ENCODE measurements around the gene CENPT. TPM values are rescaled to one million over a fixed set of nuclear protein-coding genes. Genes with fewer than 3 reads are reported as not detected.
"Not testable (repeated sequence)": the region's sequence is repeated elsewhere in the genome, so short reads cannot be mapped to it uniquely, and the experiment has no call there.

CENPT gene
- total RNA-seq, 1 donor from 2014 or later, result 20.6 TPM

GRCh38 chr16:67878846-67879245, 31.4 kb upstream of the CENPT start:
- ATAC-seq (ENCODE audit: poor library complexity) (no peak), DNase-seq (no peak)
- intact Hi-C loops (cut with DNase I), result no loop called here

DNA sequence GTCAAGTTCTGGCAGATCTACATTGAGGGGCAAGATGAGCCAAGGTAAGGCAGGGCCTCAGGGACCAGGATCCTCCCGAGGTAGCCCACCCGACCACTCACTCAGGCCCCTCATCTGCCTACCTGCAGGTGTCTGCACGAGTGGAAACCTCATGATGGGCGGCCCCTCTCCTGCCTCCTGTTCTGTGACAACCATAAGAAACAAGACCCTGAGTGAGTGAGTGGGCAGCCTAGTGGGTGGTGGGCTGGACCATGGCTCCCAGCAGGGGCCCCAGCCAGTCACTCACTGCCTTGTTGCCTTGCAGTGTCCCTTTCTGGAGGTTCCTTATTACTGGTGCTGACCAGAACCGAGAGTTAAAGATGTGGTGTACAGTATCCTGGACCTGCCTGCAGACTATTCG, 30.7 kb upstream of the CENPT start:
- ATAC-seq (ENCODE audit: poor library complexity), result no peak
- intact Hi-C loops (cut with DNase I), result no loop called here
- no peak for DNase-seq

GRCh38 chr16:67877064-67877463, 29.6 kb upstream of the CENPT start:
- no peak for ATAC-seq (ENCODE audit: poor library complexity)
- intact Hi-C loops (cut with DNase I), result no loop called here

GRCh38 chr16:67874372-67874771, 26.9 kb upstream of the CENPT start:
- no peak for ATAC-seq (ENCODE audit: poor library complexity)
- intact Hi-C loops (cut with DNase I), result no loop called here
- no peak for DNase-seq

More at GRCh38 chr16:67877064-67877463, 29.6 kb upstream of the CENPT start:
- DNase-seq, result no peak

DNA sequence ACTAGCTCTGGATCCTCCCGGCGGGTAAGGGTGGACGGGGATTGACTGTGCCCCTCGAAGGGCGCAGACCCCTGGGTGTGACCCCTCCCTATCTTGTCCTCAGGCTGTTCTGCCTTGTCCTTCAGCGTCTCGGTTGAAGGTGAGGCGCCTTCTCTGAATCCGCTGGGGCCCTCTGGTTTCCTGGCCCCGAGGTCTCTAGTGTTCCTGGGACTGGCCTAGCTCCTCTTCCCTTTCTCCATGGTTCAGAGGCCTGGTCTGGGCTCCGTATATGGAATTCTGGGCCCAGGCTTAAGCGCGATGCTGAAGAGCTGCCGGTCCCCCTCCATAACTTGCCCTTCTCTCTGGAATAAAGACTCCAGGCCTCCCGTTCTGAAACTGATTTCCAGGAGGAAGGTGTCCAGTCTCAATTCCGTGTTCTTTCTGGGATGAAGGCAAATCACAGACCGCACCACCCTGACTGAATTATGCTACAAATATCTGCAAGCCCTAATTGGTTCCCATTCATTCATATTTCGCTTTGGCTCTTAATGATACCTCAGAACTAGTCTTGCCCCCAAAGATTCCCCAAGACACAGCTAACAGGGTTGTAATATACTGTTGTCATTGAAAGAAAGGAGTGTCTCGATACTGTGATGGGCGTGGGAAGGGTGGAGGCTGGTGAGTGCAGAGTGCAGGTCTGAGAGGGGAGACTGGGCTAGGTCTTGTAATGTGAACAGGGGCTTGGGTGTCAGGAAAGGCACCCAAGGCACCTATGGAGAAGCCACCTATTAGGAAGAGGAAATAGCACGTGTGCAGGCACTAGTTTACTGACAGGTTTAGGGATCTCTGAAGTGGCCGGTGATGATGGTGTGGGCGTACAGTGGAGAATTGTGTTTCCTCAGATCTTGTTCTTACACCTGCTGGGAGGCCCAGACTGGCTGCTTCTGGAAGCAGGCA, 26.2 kb upstream of the CENPT start:
- ATAC-seq (ENCODE audit: poor library complexity), result no peak
- DNase-seq, result no peak
- intact Hi-C loops (cut with DNase I), result no loop called here

DNA sequence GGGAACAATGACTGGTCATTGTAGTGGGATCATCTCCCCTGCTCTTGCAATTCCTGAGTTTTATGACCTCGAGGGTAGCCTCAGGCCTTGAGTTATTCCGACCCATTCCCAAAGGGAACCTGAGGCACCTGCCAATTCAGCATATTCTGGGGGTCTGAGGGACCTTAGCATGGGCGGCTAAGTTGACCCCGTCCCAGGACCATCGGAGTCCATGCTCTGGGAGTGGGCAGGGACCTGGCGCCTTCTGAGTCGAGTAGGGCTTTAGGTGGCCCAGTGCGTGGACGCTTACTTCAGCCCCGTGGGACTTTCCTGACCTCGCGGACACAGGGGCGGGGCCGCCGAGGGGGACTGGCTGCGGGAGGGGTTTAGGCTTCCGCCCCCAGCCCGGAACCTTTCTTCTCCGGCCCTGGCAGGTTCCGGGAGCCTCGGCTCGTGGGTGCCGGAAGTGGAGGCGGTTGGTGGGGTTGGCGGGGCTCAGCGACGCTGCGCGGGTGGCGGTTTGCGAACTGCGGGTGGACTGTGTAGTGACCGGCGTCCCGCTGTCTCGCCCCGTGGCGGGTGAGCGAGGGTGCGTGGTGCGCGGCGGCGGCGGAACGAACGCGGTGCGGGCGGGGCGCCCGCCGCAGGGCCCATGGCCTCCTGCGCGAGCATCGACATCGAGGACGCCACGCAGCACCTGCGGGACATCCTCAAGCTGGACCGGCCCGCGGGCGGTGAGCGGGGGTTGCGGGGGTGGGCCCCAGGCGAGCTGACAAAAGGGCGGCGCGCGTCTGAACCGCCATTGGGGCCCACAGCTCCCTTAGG, 25.3 kb upstream of the CENPT start, which contains the start of gene EDC4:
TSS of gene EDC4 (plus strand) at position 422 of the 804 bp plus-strand sequence. CDS start at position 632, 210 bp downstream.
- DNase-seq, result peak; percentile 91
- intact Hi-C loops (cut with DNase I), result no loop called here
- peak; percentile 97 for ATAC-seq (ENCODE audit: poor library complexity)

- intact Hi-C loops (cut with DNase I), result no loop called here
- DNase-seq, result no peak
- no peak for ATAC-seq (ENCODE audit: poor library complexity)
These were observed 24.7 kb upstream of the CENPT start for GRCh38 chr16:67872131-67872630.

GRCh38 chr16:67871256-67871655, 23.8 kb upstream of the CENPT start:
- intact Hi-C loops (cut with DNase I), result no loop called here
- DNase-seq (no peak), ATAC-seq (ENCODE audit: poor library complexity) (no peak)

DNA sequence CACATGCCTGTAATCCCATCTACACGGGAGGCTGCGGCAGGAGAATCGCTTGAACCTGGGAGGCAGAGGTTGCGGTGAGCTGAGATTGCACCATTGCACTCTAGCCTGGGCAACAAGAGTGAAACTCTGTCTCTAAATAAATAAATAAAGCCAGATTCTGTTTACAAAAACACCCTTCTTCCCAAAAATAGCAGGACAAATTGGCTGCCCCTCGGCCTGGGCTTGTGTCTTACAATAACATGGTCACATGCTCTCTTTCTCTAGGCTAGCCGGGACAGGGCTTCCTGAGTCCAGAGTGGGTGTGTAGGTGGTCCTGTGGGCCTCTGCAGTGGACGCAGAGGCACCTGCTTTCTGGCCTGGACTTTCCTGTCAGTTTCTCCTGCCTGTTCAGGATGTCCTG, 22.2 kb upstream of the CENPT start:
- intact Hi-C loops (cut with DNase I), result no loop called here
- ATAC-seq (ENCODE audit: poor library complexity) (no peak), DNase-seq (no peak)

DNA sequence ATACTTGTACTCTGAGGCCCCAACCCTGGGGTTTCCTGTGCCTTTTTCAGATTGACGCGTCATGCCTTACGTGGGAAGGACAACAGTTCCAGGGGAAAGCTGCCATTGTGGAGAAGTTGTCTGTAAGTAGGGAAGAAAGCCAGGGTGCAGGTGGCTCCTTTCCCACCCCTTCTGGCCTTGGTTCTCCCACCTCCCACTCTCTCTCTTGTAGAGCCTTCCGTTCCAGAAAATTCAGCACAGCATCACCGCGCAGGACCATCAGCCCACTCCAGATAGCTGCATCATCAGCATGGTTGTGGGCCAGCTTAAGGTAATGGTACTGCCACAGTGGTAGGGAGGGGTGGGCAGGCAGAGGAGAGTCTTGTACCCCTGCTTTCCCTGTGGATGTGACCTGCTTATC, 20.8 kb upstream of the CENPT start:
- ATAC-seq (ENCODE audit: poor library complexity) (no peak), DNase-seq (no peak)
- intact Hi-C loops (cut with DNase I), result no loop called here

GRCh38 chr16:67865318-67865717, 17.8 kb upstream of the CENPT start:
- no peak for DNase-seq
- intact Hi-C loops (cut with DNase I), result no loop called here

DNA sequence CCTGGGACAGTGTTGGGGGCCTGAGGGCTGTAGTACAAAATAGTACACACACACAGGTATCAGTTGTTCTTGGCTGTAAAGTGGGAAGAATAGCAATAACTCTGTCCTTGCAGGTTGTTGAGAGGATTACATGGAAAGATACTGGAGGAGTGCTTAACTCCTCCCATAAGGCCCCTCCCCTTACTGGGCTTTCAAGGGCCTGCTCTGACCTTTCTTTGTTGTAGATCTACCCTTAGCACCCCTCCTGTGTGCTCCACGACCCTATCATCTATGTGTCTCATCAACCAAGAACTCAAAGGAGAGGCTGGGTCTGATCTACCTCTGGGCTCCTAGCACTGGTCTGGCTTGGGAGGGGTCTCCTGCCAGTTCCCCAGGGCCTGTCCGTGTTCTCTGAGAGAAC, 17.1 kb upstream of the CENPT start:
- intact Hi-C loops (cut with DNase I), result no loop called here
- no peak for DNase-seq
- ATAC-seq (ENCODE audit: poor library complexity), result no peak

More at GRCh38 chr16:67865318-67865717, 17.8 kb upstream of the CENPT start:
- ATAC-seq (ENCODE audit: poor library complexity), result no peak

DNA sequence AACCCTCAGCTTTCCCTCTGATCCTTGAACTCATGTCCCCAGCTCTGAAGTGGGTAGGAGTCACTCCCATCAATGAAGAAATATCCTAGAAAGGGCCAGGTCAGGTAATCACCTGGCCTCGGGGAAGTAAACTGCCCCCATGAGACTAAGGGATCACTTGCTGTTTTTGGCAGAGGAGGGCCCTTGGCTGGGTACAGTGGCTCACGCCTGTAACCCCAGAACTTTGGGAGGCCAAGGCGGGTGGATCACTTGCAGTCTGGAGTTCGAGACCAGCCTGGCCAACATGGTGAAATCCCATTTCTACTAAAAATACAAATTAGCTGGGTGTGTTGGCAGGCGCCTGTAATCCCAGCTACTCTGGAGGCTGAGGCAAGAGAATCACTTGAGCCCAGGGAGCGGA, 16.6 kb upstream of the CENPT start:
- ATAC-seq (ENCODE audit: poor library complexity); intact Hi-C loops (cut with DNase I); DNase-seq: not testable (repeated sequence)

DNA sequence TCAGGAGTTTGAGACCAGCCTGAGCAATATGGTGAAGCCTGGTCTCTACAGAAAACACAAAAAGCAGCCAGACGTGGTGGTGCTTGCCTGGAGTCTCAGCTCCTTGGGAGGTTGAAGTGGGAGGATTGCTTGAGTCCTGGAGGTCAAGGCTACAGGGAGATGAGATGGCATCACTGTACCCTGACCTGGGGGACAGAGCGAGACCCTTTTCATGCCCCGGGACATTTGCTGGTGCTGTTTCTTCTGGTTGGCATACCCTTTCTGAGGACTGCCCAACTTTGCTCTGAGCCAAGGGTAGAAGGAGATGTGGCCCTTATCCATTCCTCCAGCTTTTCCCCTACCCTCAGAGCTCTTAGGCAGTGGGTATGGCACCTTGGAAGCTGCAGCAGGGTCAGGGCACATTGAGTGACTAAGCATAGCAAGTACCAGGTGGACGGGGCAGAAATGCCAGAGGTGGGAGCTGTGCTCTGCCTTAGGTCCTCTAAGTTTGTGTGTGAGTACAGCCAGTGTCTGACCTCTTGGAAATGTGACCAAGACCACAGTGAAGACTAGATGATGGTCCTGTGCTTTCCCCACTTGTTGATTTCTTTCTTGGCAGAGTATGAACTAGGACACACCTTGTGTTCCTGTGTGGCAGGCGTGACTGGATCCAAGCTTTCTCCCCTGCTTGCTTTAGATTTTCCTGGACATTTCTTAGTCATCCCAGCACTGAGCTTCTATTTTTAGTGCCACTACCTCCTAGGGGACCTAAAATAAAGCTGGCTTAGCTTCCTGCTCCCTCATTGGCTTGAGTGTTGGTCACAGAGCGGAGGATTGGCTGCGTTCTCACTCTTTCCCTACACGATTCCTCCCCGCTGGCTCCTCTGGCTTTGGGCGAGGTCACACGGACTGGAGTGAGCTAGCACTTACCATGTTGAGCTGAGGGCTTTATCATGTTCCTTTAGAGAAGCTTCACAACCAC, 15.4 kb upstream of the CENPT start:
- ATAC-seq (ENCODE audit: poor library complexity) (peak; percentile 92), DNase-seq (peak; percentile 82)
- intact Hi-C loops (cut with DNase I), result no loop called here

- ATAC-seq (ENCODE audit: poor library complexity) (no peak), DNase-seq (no peak)
- intact Hi-C loops (cut with DNase I), result no loop called here
These were observed 14.4 kb upstream of the CENPT start for GRCh38 chr16:67861877-67862276.

DNA sequence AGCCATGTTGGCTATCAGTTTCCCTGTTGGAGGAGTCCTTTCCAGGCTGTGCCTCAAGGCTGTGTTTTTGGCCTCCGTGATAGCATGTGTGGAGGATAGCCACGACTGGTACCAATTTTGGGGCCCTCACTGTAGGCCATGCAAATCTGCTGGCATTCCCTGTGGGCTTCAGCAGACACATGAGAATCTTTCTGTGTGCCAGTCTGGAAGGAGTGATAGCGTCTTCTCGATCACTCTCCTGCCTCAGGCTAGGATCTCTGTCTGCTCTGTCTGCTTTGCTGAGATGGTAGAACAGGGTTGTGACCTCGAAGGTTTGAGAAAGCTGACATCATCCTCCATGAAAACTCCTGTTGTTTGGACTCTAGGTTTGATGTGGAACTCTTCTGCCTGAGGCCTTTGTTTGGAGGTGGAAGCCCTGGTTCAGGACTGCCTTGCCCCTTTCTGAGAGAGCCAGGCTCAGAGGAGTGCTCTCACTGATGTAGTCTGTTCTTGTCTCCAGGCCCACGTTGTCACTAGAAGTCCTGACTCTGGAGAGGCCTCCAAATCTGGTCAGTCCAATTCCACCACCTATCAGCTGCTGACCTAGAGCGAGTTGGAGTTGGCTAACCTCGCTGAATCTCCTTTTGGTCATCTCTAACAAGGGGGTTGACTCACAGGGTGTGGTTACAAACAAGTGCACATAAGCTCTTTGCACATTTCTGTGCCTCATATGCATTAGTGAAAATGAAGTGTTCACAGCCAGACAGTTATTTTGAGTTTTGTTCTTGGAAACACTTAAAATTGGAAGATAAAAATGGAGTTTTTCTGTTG, 13.3 kb upstream of the CENPT start:
- intact Hi-C loops (cut with DNase I), result no loop called here
- ATAC-seq (ENCODE audit: poor library complexity) (no peak), DNase-seq (no peak)

DNA sequence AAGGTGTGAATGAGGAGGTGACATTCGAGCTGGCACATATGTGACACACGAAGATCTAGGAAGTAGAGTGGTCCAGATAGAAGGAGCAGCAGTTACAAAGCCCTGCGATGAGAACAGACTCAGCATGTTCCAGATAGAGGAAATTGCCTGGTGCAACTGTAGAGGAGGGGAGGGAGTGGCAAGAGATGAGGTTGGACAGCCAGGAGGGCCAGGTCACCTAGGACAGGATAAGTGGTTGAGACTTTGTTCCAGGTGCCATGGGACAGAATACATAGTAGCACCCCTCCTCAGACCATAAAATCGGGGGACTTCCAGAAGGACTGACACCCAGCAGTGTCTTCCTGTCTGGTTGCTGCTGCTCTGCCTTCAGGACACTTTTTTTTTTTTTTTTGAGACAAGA, 11.0 kb upstream of the CENPT start:
- peak; percentile 49 for ATAC-seq (ENCODE audit: poor library complexity)
- intact Hi-C loops (cut with DNase I), result no loop called here
- DNase-seq, result no peak

Measured in Right ventricle myocardium superior (tissue), 1 donor.